Gastroesophageal sphincter (tissue), 4 donors: ENCODE results near the gene ZMYND10. TPM values are rescaled to one million over a fixed set of nuclear protein-coding genes. Genes with fewer than 3 reads are reported as not detected.

ENCODE experiments used
- ATAC-seq: fragments of 150-250 bp; one replicate; pipeline ENCODE4 v1.9.1; 2016; ENCODE audit warnings: mild to moderate bottlenecking, moderate library complexity
- H3K27ac ChIP-seq, 4 donors: fragments of 200-600 bp; sonication (generic) in 3 of 4; 1 replicate in 3 of 4; 2 replicates in 1 of 4; pipeline ENCODE4 v1.5.1; 2016 to 2019
- H3K27me3 ChIP-seq: fragments of 200-600 bp; sonication (generic); one replicate; pipeline ENCODE4 v1.5.1; 2019
- H3K36me3 ChIP-seq, 2 donors: fragments of 200-600 bp; sonication (generic); one replicate each; pipeline ENCODE4 v1.5.1; 2019; ENCODE audit warnings: control low read depth in 1 of 2
- H3K4me1 ChIP-seq, 3 donors: fragments of 200-600 bp; sonication (generic); 1 replicate in 2 of 3; 2 replicates in 1 of 3; pipeline ENCODE4 v1.5.1; 2016 to 2019; ENCODE audit warnings: control low read depth in 2 of 3
- H3K4me3 ChIP-seq, 2 donors: fragments of 200-600 bp; sonication (generic); one replicate each; pipeline ENCODE4 v1.5.1; 2019; ENCODE audit warnings: mild to moderate bottlenecking in 1 of 2, moderate library complexity in 1 of 2
- H3K9me3 ChIP-seq, 3 donors: fragments of 200-600 bp; sonication (generic); one replicate each; pipeline ENCODE4 v1.5.1; 2017 to 2019; ENCODE audit warnings: control low read depth in 2 of 3
- CTCF ChIP-seq, 4 experiments: fragments of 200-600 bp in 2 of 4; fragments of 450-650 bp in 2 of 4; sonication (generic) in 1 of 4; IDR thresholded peaks; one replicate each; pipeline ENCODE4 v1.5.1; 2017 to 2019; ENCODE audit warnings: antibody characterized with exemption in 4 of 4, mild to moderate bottlenecking in 2 of 4, moderate library complexity in 2 of 4
- EP300 ChIP-seq: sonication (generic); formaldehyde crosslinking; IDR thresholded peaks from one replicate; pipeline ENCODE4 v1.6.1; 2017; ENCODE audit warnings: antibody characterized with exemption, mild to moderate bottlenecking
- POLR2A ChIP-seq, 2 donors: fragments of 450-650 bp; IDR thresholded peaks; one replicate each; pipeline ENCODE4 v1.6.1; 2017; ENCODE audit warnings: antibody characterized with exemption in 2 of 2, mild to moderate bottlenecking in 2 of 2, moderate library complexity in 1 of 2
- POLR2AphosphoS5 ChIP-seq: sonication (generic); formaldehyde crosslinking; IDR thresholded peaks from one replicate; pipeline ENCODE4 v1.6.1; 2017; ENCODE audit warnings: antibody characterized with exemption
- WGBS, 2 donors: methylation state at CpG; one replicate each; pipeline ENCODE4 v1.1.5; 2018; ENCODE audit warnings: low coverage in 1 of 2; 5-methylcytosine and 5-hydroxymethylcytosine counted together
- total RNA-seq, 4 donors: library from RNA; depleted of rRNA; stranded (reverse); fragments of >200 nt; gene quantifications; one replicate each; pipeline ENCODE4 v1.1.0, GENCODE V29; 2016

ZMYND10 gene
- total RNA-seq, 4 donors from 2014 or later = 0.54 TPM; not detected in 3

GRCh38 chr3:50331364-50331907, 14.1 kb downstream of the ZMYND10 start:
- Histone ChIP-seq H3K27me3 (no peaks in the 10 kb centered on the region), H3K36me3 (peaks cover 0 to 52% of the 10 kb centered on the region in 2 donors), H3K9me3 (no peaks in the 10 kb centered on the region), H3K4me3 (no peak overlapping the region), H3K27ac (no peak overlapping the region), H3K4me1 (peaks cover 0 to 74% (median 37%) of the 10 kb centered on the region in 3 donors)
- ATAC-seq = no peak
- no peak for TF ChIP-seq EP300
- TF ChIP-seq POLR2A (IDR thresholded peaks at IDR 0.05) = no peak
- TF ChIP-seq POLR2AphosphoS5 = no peak
- TF ChIP-seq CTCF (IDR thresholded peaks at IDR 0.05) = no peak
- 90 to 92% methylated on average over 4 to 12 of the region's 19 CpGs for WGBS, 2 donors

- TF ChIP-seq EP300 (no peak), POLR2A (IDR thresholded peaks at IDR 0.05) (no peak), POLR2AphosphoS5 (no peak), CTCF (IDR thresholded peaks at IDR 0.05) (no peak)
- WGBS, 2 donors = 60 to 83% methylated on average over 1 to 2 of the region's 10 CpGs
- Histone ChIP-seq H3K27ac (no peak overlapping the region), H3K36me3 (peaks cover 0 to 63% of the 10 kb centered on the region in 2 donors), H3K27me3 (no peaks in the 10 kb centered on the region), H3K4me1 (peaks cover 0 to 74% (median 28%) of the 10 kb centered on the region in 3 donors), H3K4me3 (no peak overlapping the region), H3K9me3 (no peaks in the 10 kb centered on the region)
- ATAC-seq = no peak
Measured at GRCh38 chr3:50330330-50330729, 15.2 kb downstream of the ZMYND10 start.

GRCh38 chr3:50327943-50328691, 17.4 kb downstream of the ZMYND10 start, which contains the start of gene TUSC2:
Gene TUSC2, minus strand, starts transcription at chr3:50328223. Its CDS starts 124 bp downstream, at chr3:50328099.
- Histone ChIP-seq H3K27ac (peak within 1 kb of the TSS; percentile 80 to 93 (median 90)), H3K27me3 (no peaks in the 10 kb centered on the region), H3K4me1 (peaks cover 0 to 74% (median 19%) of the 10 kb centered on the region in 3 donors), H3K9me3 (no peaks in the 10 kb centered on the region), H3K4me3 (peak within 1 kb of the TSS; percentile 91 to 100), H3K36me3 (peaks cover 0 to 61% of the 10 kb centered on the region in 2 donors)
- TF ChIP-seq POLR2AphosphoS5 (peak; percentile 85), CTCF (IDR thresholded peaks at IDR 0.05) (peak in 3 of 4 experiments; percentile 9 to 12 (median 11)), EP300 (no peak), POLR2A (IDR thresholded peaks at IDR 0.05) (peak; percentile 70 to 78)
- peak; percentile 92 for ATAC-seq
- 14 to 22% methylated on average over 1 to 4 of the region's 55 CpGs for WGBS, 2 donors

GRCh38 chr3:50327129-50327528, 18.4 kb downstream of the ZMYND10 start:
- no peak for TF ChIP-seq POLR2A (IDR thresholded peaks at IDR 0.05)
- TF ChIP-seq POLR2AphosphoS5 = no peak
- TF ChIP-seq CTCF (IDR thresholded peaks at IDR 0.05) = no peak
- Histone ChIP-seq H3K4me3 (peak overlapping the region; percentile 91 to 100), H3K4me1 (peaks cover 0 to 74% (median 27%) of the 10 kb centered on the region in 3 donors), H3K27ac (peak overlapping the region in 3 of 4 donors; percentile 88 to 93 (median 92)), H3K36me3 (peaks cover 0 to 54% of the 10 kb centered on the region in 2 donors), H3K9me3 (no peaks in the 10 kb centered on the region), H3K27me3 (no peaks in the 10 kb centered on the region)
- ATAC-seq = no peak
- WGBS, 2 donors = no CpG with 5 or more reads among the region's 4 CpGs
